HAP-1 (cell line): Measurements from ENCODE around the gene C20orf144.

Experiments
- DNase-seq, 2 experiments: peaks; one replicate each; pipeline ENCODE4 v3.0.0-alpha.2; 2016 to 2020; ENCODE audit warnings: low spot score in 2 of 2
- H3K27me3 ChIP-seq: fragments of 250-450 bp; sonication (Bioruptor Pico); 2 replicates; pipeline ENCODE4 v1.5.1; 2020; ENCODE audit warnings: low read depth, mild to moderate bottlenecking, moderate library complexity
- H3K36me3 ChIP-seq: fragments of 250-450 bp; sonication (Bioruptor Pico); replicated peaks from 2 replicates; pipeline ENCODE4 v1.5.1; 2020; ENCODE audit warnings: mild to moderate bottlenecking
- H3K4me1 ChIP-seq: fragments of 250-450 bp; sonication (Bioruptor Pico); 2 replicates; pipeline ENCODE4 v1.5.1; 2020; ENCODE audit warnings: mild to moderate bottlenecking
- H3K4me3 ChIP-seq: fragments of 250-450 bp; sonication (Bioruptor Pico); 2 replicates; pipeline ENCODE4 v1.5.1; 2020; ENCODE audit warnings: mild to moderate bottlenecking, moderate library complexity
- H3K9me3 ChIP-seq: fragments of 250-450 bp; sonication (Bioruptor Pico); 2 replicates; pipeline ENCODE4 v1.5.1; 2020; ENCODE audit warnings: mild to moderate bottlenecking, moderate library complexity
- in situ Hi-C: fragments of 300-500 bp; cut with MboI; formaldehyde crosslinking; loops from 3 replicates; pipeline ENCODE4 v1.14.3; 2020; ENCODE audit warnings: low sequenced_read_pairs, inconsistent platforms, mixed read lengths

The C20orf144 gene

DNA sequence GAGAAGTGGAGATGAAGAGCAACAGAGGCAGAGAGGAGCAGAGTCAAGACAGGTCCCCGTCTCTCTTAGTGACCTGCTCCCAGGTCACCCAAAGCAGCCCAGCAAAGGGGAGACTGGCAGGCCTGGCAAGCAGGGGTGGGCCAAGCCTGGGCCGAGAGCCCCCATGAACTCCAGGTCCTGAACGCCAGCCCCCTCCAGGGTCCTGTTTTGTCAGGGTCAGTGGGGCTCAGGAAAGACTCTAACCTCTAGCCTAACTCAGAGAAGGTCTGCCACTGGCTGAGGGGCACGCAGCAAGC is 10.9 kb downstream of the C20orf144 start:
- no peak for DNase-seq
- in situ Hi-C loops = no loop called here
- no peaks in the 10 kb centered on the region for H3K9me3 ChIP-seq
- H3K36me3 ChIP-seq = peaks cover 54% of the 10 kb centered on the region
- no peaks in the 10 kb centered on the region for H3K27me3 ChIP-seq
- peaks cover 16% of the 10 kb centered on the region for H3K4me1 ChIP-seq
- H3K4me3 ChIP-seq = peak overlapping the region; percentile 65

DNA sequence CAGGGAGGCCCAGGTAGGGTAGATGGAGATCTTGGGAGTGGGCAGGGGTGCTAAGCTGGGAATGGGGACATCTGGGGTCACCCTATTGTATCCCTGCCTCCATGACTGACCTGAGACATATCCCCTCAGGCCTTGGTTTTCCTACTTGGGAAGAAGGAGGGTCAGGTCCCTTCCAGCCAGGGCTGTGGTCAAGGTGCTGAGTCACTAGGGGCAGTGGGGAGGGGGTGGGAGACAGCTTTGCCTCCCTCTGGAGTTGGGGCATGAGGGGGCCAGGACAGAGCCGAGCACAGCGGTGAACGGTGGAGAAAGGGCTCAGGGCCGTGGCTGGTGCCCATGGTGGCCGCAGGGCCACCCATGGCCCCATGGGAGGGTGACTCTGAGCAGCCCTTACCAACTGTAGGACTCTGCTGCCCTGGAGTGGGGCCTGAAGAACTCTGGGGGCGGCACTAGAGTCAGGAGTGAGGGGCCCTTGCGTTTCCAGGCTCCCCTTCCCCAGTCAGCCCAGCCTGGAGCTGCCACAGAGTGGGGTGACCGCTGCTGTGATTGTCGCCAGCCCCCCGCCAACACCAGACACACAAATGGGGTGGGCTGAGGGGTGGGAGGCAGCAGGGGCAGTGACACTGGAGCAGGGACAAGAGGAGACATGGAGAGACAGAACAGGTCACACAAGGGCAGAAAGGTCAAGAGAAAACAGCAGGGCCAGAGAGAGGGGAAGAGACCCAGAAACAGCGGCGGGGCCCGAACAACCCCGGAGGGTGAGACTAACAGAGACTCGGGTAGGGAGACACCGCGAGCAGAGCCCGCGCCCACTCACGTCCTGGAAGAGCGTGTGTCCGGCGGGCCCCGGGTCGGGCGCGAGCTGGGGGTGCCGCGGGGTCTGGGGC is 11.5 kb downstream of the C20orf144 start:
- DNase-seq = no peak
- H3K4me1 ChIP-seq = peaks cover 16% of the 10 kb centered on the region
- peaks cover 54% of the 10 kb centered on the region for H3K36me3 ChIP-seq
- peak overlapping the region; percentile 65 for H3K4me3 ChIP-seq
- H3K27me3 ChIP-seq = no peaks in the 10 kb centered on the region
- in situ Hi-C loops = no loop called here
- H3K9me3 ChIP-seq = no peaks in the 10 kb centered on the region

DNA sequence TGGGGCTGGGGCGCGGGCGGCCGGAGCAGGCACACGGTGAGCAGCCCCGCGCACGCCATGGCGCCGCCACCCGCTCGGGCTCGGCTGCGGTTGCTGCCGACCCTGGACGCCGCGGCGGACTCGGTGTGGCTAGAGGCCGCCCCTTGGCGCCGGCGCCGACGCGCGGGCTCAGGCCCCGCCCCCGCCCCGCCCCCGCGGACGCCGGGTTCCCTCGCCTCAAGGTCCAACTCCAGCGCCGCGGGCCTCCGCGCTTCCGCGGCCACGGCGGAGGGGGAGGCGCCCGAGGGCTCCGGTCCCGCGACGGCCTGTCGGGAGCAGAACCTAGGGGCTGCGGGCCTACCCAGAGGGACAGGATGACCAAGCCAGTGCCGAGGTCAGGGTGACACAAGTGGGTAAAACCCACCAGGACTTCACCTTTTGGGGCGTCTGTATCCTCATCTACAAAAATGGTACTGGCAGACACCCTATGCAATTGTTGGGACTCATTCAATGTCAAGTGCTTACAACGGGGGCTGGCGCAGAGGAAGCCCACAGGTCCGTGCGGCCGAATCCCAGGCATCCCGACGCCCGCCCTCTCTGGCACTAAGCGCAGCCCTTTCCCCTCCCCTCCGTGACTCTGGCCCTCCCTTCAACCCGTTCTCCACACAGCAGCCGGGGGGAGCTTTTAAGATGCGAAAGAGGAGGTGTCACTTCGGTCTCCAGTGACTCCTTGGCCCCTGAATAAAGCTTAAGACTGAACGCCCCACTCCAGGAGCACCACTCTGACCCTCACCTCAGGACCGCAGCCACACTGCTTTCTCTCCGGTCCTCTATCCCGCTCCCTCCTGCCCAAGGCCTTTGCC is 12.4 kb downstream of the C20orf144 start, which contains the start of gene NECAB3:
TSS of gene NECAB3 (minus strand) at position 135 of the 842 bp plus-strand sequence. CDS start at position 59, 76 bp downstream.
- H3K4me1 ChIP-seq = peaks cover 16% of the 10 kb centered on the region

DNA sequence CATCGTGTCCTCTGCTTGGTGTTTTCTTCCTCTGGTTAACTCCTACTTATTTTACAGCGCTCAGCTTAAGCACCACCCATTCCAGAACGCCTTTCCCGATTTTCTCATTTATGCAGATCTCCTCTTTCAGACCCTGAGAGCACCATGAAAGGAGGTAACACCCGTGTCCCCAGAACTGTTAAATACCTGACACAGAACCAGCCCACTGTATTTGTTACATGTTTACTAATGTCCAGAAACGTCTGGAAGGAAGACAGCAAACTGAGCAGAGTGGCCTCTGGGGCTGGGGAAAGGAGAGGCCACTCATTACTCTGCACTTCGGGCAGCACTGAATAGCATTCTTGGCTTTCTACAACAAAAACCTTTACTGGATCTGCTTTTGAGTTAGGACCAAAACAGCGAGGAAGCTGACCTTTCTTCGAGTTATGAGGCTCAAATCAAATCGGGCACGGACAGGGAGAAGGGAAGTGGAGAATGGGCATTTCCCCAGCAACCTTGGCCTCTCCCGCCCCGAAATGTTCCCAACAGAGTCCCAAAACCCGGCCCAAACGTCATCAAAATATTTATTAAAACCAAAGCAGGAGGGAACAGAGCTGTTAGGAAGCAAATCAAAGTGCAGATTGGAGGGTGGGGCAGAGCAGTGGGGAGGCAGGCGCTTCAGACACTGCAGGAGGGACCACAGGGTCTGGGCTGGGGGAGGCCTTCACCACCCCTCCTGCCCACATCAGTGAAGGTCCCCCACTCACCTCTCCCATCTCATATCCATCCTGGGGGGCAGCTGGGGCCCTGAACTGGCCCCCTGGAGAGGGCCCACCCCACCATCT is 13.2 kb downstream of the C20orf144 start:
- H3K27me3 ChIP-seq = no peaks in the 10 kb centered on the region
- in situ Hi-C loops = no loop called here
- H3K9me3 ChIP-seq = no peaks in the 10 kb centered on the region
- H3K4me3 ChIP-seq = peak overlapping the region; percentile 26
- DNase-seq = no peak
- H3K4me1 ChIP-seq = peaks cover 16% of the 10 kb centered on the region
- peaks cover 56% of the 10 kb centered on the region for H3K36me3 ChIP-seq

More for the DNA sequence above, 12.4 kb downstream of the C20orf144 start, which contains the start of gene NECAB3:
- peak within 1 kb of the TSS; percentile 65 for H3K4me3 ChIP-seq
- in situ Hi-C loops = no loop called here
- H3K27me3 ChIP-seq = no peaks in the 10 kb centered on the region
- peak; percentile 72 to 85 for DNase-seq
- peaks cover 54% of the 10 kb centered on the region for H3K36me3 ChIP-seq
- H3K9me3 ChIP-seq = no peaks in the 10 kb centered on the region

DNA sequence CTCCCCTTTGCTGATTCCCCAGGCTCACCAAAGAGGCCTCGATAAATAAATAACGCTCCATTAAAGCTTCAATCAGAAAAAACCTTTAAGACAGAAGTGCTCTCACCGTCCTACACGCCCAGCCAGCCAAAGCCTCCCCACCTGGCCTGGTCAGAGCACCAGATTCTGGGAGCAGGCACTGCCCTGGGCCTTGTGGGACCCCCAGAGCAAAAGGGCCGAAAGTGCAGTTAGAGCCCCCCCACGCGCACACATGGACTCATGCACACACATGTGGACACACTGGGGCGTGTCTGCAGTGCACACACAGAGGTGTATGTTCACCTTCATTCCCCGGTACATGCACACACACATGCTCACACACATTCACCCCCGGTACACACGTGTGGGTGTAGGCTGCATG is 14.0 kb downstream of the C20orf144 start:
- in situ Hi-C loops = no loop called here

DNA sequence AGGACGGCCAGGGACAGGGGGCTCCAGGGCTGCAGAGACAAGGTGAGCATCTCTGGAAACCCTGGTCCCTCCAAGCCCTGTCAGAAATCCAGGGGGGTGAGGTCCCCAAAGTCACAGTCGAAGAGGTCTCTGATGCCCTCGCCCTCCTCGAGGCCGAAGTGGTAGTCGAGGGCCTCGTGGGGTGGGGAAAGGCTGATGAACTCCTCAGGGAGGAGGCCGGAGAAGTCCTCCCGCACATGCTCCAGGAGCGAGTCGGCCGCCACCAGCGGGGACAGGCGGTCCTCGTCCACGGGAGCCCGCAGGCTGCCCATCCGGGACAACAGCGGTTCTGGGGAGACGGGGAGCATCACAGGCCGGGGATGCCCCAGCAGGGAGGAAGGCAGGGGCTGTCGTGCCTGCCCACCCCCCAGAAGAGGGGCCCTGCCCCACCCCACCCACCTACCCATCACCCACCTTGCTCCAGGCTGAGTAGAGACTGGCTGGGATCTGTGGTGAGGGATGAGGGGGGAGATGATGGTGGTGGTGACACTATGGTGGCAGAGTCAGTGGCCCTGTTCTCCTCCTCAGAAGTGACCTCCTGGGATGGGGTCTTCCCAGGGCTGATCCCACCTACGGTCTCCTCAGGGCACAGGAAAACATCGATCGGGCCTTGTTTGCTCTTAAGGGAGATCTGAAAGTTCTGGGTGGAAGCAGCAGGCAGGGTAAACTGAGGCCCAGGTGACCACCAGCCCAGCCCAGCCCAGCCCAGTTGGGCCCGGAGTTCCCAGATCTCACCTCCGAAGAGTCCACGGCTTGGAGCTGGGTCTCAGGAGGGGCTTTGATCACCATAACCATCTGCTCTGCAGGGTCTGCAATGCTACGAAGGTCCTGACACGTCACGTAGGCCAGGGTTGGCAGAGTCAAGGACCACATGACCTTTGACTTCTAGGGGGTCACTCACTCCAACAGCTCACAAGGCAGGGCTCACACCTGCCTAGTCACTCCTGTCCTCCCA is 14.8 kb downstream of the C20orf144 start:
- Histone ChIP-seq H3K4me1 (peaks cover 16% of the 10 kb centered on the region), H3K27me3 (no peaks in the 10 kb centered on the region), H3K36me3 (peaks cover 42% of the 10 kb centered on the region), H3K9me3 (no peaks in the 10 kb centered on the region), H3K4me3 (no peak overlapping the region)
- DNase-seq = no peak
- in situ Hi-C loops = no loop called here

More for the DNA sequence above, 14.0 kb downstream of the C20orf144 start:
- Histone ChIP-seq H3K9me3 (no peaks in the 10 kb centered on the region), H3K4me3 (no peak overlapping the region), H3K4me1 (peaks cover 16% of the 10 kb centered on the region), H3K27me3 (no peaks in the 10 kb centered on the region), H3K36me3 (peaks cover 51% of the 10 kb centered on the region)
- DNase-seq = no peak

DNA sequence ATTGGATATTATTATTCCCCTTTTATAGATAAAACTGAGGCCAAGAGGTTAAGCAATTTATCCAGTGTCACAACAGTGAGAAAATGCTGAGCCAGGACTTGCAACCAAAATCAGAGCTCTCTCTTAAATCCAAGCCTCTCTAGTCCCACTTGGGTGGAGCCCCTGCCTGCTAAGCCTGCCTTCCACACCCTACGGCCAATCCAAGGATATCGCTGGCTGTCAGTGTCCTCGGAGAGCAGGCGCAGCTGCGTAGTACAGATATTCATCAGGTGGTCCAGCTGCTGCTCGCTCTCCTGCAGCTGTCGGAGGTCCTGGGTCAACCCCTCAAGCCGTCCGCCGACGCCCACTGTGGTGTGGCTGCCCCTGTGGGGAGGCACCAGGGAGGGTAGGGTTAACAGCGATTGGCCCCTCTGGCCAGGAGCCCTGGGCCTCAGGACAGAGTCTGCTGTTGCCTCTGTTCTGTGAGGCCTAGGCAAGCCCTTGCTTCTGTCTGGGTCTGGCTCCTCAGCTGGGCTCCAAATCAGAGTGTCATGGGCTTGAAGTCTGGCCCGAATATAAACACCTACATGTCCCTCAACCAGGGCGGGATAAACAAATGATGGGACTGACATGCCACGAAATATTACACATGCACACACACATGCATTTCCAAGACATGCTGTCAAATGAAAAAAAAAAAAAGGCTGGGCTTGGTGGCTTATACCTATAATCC is 16.0 kb downstream of the C20orf144 start:
- in situ Hi-C loops = no loop called here
- Histone ChIP-seq H3K4me3 (no peak overlapping the region), H3K36me3 (peaks cover 41% of the 10 kb centered on the region), H3K9me3 (no peaks in the 10 kb centered on the region), H3K27me3 (no peaks in the 10 kb centered on the region), H3K4me1 (peaks cover 9% of the 10 kb centered on the region)
- no peak for DNase-seq

DNA sequence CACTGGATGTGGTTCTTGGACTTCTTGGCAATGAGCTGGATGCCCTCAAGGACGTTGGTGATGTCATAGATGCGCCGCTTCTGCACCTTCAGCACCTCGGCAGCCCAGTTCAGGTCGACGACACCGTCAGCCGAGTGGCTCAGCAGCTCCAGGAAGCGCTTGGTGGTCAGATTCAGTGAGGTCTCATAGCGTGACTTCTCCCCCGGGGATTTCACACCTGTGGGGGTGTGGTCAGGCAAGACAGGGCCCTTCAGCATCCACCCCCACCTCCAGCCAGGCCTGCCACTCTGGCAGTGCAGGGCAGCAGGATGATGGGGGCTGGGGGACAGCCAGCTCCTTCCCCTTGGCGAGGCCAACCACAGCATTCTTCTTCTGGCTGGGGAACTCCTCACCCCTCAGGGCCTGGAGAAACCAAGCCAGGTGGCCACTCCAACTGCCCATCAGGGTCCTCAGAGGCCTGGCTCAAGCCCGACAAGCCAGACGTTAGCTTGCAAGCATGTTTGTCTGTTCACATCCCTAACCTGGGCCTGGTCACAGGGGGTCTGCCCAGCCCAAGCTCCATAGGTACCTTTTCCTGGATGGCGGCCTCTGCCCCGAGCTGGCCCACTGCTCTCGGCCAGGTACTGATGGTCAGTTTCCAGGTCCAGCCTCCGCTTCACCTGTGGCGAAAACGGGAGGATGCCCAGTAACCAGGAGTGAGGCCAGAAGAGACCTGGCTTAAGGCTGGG is 17.8 kb downstream of the C20orf144 start:
- Histone ChIP-seq H3K9me3 (no peaks in the 10 kb centered on the region), H3K36me3 (peaks cover 45% of the 10 kb centered on the region), H3K4me1 (peaks cover 8% of the 10 kb centered on the region), H3K4me3 (no peak overlapping the region), H3K27me3 (no peaks in the 10 kb centered on the region)
- in situ Hi-C loops = no loop called here
- DNase-seq = no peak

DNA sequence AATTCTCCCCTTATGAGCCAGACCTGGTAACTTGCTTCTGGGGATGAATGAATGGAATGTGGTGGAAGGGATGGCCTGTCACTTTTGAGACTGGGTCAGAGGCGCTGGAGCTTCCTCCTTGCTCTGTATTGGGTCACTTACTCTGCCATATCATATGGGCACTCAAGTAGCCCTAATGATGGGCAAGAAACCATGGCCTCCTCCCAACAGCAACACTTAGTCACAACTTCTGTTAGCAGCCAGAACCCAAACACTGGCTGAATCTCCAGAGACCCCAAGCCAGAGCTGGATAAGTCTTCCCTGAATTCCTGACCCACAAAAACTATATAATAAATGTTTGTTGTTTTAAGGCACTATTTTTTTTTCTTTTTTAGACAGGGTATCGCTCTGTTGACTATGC is 18.6 kb downstream of the C20orf144 start:
- Histone ChIP-seq H3K36me3 (peaks cover 45% of the 10 kb centered on the region), H3K4me3 (no peak overlapping the region), H3K4me1 (peaks cover 8% of the 10 kb centered on the region), H3K9me3 (no peaks in the 10 kb centered on the region), H3K27me3 (no peaks in the 10 kb centered on the region)
- no peak for DNase-seq
- in situ Hi-C loops = no loop called here

DNA sequence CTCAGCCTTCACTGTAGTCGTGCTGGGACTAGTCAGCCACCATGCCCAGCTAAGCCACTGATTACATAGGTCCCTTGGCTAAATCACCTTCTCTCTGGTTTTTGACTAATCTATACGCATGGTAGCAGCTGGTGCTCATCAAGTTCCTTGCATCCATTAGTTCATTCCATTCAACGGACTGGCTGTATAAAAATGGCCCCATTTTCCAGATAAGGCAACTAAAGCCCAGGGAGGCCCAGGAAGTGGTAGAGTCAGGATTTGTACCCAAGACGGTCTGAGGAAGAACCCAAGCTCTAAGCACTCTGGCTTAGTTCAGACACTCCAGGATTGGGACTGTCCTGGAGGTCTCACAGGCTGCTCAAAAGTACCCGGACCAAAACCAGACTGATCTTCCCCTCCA is 19.2 kb downstream of the C20orf144 start:
- H3K4me1 ChIP-seq = peaks cover 8% of the 10 kb centered on the region

DNA sequence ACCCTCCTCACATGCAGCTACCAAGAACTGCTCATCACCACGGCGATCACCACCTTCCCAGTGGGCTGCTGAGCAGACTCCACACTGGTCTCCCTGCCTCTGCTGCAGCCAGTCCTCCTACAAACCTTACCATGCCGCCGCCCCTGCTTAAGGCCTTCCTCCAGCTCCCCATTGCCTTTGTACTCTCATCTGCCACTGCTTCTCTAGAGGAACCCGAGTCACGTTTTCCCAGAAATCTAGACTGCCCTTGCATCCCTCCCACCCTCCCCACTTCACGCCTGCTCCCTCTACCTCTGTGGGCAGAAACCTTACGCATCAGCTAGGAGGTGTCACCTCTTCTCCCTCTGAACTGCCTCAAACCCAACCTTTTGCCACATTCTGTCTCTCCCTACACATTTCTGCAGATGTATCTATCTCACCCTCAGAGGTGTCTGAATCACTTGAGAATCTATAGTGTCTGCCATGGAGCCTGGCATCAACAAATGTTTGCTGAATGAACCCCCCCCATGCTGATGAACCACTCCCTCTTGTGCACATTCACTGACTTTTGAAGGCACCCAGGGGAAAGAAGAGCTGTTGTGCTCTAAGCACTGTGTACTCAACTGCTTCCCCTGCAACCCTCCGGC is 19.7 kb downstream of the C20orf144 start:
- H3K27me3 ChIP-seq = no peaks in the 10 kb centered on the region
- in situ Hi-C loops = no loop called here
- peaks cover 39% of the 10 kb centered on the region for H3K36me3 ChIP-seq
- H3K4me3 ChIP-seq = no peak overlapping the region
- no peaks in the 10 kb centered on the region for H3K9me3 ChIP-seq
- H3K4me1 ChIP-seq = peaks cover 12% of the 10 kb centered on the region
- no peak for DNase-seq

More for the DNA sequence above, 19.2 kb downstream of the C20orf144 start:
- Histone ChIP-seq H3K36me3 (peaks cover 43% of the 10 kb centered on the region), H3K4me3 (no peak overlapping the region), H3K27me3 (no peaks in the 10 kb centered on the region), H3K9me3 (no peaks in the 10 kb centered on the region)
- no peak for DNase-seq
- in situ Hi-C loops = no loop called here
